Retinal pigment epithelial cell (primary cell): ENCODE results near the gene COG6.

Experiments used
- DNase-seq: peaks from one replicate; pipeline ENCODE4 v3.0.0-alpha.2; 2010; ENCODE audit warnings: low read depth
- H3K4me3 ChIP-seq: 2 replicates; pipeline ENCODE4 v1.5.1; 2011; ENCODE audit warnings: mild to moderate bottlenecking, low read length, control low read depth, moderate library complexity
- TF ChIP-seq, protein P1 (sequence below): conservative IDR thresholded peaks from 2 replicates; pipeline ENCODE4 v1.5.1; 2011; ENCODE audit warnings: low read depth, low read length, control low read depth, inconsistent platforms

Gene COG6

DNA sequence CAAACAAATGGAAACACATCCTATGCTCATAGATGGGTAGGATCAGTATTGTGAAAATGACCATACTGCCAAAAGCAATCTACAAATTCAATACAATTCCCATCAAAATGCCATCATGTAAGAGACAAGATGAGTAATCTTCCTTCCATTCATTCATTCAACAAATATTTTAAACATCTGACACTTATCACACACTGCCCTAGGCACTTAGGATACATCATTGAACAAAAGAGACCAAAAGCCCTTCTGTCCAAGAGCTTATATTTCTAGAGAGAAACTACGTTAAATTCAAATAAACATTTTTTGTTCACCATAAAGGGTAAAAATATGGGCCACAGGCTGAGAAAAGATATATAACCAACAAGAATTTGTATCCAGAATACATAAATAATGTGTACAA, 32.0 kb upstream of the COG6 start:
- no peak overlapping the region for H3K4me3 ChIP-seq
- TF ChIP-seq, protein P1, sequence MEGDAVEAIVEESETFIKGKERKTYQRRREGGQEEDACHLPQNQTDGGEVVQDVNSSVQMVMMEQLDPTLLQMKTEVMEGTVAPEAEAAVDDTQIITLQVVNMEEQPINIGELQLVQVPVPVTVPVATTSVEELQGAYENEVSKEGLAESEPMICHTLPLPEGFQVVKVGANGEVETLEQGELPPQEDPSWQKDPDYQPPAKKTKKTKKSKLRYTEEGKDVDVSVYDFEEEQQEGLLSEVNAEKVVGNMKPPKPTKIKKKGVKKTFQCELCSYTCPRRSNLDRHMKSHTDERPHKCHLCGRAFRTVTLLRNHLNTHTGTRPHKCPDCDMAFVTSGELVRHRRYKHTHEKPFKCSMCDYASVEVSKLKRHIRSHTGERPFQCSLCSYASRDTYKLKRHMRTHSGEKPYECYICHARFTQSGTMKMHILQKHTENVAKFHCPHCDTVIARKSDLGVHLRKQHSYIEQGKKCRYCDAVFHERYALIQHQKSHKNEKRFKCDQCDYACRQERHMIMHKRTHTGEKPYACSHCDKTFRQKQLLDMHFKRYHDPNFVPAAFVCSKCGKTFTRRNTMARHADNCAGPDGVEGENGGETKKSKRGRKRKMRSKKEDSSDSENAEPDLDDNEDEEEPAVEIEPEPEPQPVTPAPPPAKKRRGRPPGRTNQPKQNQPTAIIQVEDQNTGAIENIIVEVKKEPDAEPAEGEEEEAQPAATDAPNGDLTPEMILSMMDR, result no peak
- DNase-seq, result no peak

DNA sequence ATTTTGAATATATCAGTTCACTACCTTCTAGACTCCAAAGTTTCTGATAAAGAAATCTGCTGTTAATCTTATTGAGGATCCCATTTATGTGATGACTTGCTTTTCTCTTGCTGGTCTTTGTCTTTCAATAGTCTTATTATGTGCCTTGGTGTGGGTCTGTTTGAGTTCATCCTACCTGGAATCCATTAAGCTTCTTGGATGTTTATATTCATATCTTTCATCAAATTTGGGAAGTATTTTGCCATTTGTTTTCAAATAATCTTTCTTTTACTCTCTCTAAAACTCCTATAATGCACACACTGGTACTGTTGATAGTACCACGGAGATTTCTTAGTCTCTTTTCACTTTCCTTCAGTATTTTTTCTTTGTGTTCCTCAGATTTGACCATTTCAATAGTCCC, 24.2 kb upstream of the COG6 start:
- no peak overlapping the region for H3K4me3 ChIP-seq
- DNase-seq, result no peak
- TF ChIP-seq, protein P1, result no peak

DNA sequence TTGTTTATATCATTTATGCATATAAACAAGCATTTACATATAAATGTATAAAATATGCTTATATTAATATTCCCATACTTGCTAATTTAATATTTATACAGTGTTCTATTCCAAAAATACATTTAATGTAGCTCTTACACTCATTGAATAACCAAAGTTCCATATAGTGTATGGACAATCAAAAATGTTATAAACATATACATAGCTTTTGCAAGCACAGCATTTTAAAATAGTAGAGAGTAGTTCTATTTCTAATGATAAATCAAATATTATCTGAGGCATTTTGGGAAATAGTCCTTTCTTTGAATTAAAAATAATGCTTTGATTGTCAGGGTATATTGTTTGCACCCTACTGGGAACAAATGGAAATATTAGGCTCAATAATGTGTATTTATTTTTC, 22.5 kb upstream of the COG6 start:
- DNase-seq, result no peak
- TF ChIP-seq, protein P1, result no peak
- H3K4me3 ChIP-seq, result no peak overlapping the region

DNA sequence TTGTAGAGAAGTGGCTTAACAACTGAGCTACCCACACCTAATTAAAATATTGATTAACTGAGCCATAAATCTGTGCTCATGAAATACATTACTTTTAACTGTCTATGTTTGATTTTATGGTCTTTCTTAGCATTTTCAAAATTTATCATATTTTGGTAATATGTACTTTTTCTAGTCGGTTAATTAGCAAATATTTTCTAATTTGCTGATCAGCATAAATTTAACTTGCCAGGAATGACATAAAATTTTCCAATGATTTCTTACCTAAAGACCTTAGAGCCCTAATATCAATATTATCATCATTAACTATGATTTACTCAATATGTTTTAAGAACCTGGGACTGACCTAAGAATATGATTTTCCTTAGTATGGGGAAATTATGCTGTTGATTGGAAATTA, 19.9 kb upstream of the COG6 start:
- H3K4me3 ChIP-seq, result no peak overlapping the region
- no peak for DNase-seq
- TF ChIP-seq, protein P1, result no peak

DNA sequence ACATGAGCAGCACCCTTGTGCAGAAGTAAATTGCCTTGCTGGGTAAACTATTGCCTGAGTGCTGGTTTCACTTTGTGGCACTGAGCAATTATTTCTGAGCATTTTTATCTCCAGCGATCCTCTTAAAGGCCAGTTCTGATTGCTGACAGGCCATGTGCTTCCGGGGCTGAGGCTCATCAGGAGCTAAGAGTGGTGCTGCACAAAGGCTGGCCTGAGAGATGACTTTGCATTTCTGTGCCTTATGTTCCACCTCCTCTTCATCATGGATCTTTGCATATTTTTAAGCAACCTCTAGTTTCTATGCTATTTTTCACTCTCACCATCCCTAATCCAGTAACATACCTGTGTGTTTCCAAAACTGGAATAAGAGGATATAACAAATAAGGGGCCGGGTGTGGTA, 17.6 kb upstream of the COG6 start:
- no peak for DNase-seq
- no peak overlapping the region for H3K4me3 ChIP-seq
- TF ChIP-seq, protein P1, result no peak

DNA sequence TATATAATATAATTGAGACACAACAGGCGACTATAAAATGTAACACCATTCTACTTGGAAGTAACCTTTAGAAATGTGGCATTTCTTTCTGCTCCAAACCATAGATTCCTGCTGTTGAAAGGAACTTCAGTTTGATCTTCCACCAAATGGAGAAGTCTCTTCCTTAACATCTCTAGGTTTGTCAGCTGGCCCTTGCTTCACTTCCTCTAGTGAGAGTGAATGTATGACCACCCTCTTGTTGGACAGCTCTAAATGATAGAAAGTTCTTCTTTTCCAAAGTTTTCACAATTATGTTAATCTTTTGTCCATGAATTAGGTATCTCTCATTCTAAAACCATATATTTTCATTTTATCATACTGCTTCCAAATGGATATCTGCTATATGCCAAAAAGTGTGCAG, 13.8 kb upstream of the COG6 start:
- DNase-seq, result no peak
- TF ChIP-seq, protein P1, result no peak
- no peak overlapping the region for H3K4me3 ChIP-seq

DNA sequence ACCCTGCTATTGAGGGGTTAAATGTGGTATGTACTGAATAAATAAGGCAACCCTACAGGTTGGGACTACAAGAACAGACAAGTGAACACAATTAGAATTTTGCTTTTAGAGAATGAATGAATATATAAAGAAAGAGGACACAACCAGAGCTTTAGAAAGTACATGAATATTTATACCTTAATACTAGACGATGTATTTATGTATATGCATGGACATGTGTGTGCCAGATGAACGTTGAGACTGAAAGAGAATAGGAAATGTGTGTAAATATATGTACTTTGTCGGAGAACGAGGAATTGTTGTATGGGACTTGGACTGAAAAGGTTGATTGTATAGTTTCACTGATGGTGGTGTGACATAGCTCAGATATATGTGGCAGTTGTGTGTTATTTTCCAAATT, 9.3 kb upstream of the COG6 start:
- H3K4me3 ChIP-seq, result no peak overlapping the region
- no peak for DNase-seq
- TF ChIP-seq, protein P1, result no peak
